ENCODE measurements around the gene PCDHGC4. TPM values are rescaled to one million over a fixed set of nuclear protein-coding genes. Genes with fewer than 3 reads are reported as not detected.

Gene PCDHGC4
- 1 to 10 TPM; 1.4 to 1.7 TPM for total RNA-seq

GRCh38 chr5:141484641-141485311, at the start of gene PCDHGC4:
PCDHGC4 (plus strand) TSS chr5:141485030; CDS start chr5:141485174, 144 bp downstream.

GRCh38 chr5:141475625-141476131, 9.2 kb upstream of the PCDHGC4 start, which contains the start of gene PCDHGC3:
PCDHGC3 (plus strand) TSS chr5:141475966; CDS start chr5:141476117, 151 bp downstream.

GRCh38 chr5:141488591-141489561, 4.0 kb downstream of the PCDHGC4 start, which contains the start of gene PCDHGC5:
PCDHGC5 (plus strand) TSS chr5:141489081; CDS start chr5:141489241, 160 bp downstream.

Other genes with a start within 250 kb of the PCDHGC4 start
- not detected for gene PCDHB15, start 239.6 kb upstream of the PCDHGC4 start, total RNA-seq
- not detected for gene SLC25A2, start 181.0 kb upstream of the PCDHGC4 start, total RNA-seq
- gene TAF7, start 164.2 kb upstream of the PCDHGC4 start, total RNA-seq, result 10 to 100 TPM; 24.8 to 46.6 TPM
- under 1 TPM; under 0.01 TPM for gene PCDHGA1, start 154.5 kb upstream of the PCDHGC4 start, total RNA-seq
- under 1 TPM; 0.67 to 0.69 TPM for gene PCDHGA2, start 146.3 kb upstream of the PCDHGC4 start, total RNA-seq
- under 1 TPM; 0.67 to 0.69 TPM for gene PCDHGA3, start 141.2 kb upstream of the PCDHGC4 start, total RNA-seq
- under 1 TPM; 0.33 to 0.69 TPM for gene PCDHGB1, start 134.9 kb upstream of the PCDHGC4 start, total RNA-seq
- 1 to 10 TPM in 1 of 2 donors, under 1 TPM in 1; 0.67 to 1.0 TPM for gene PCDHGA4, start 130.0 kb upstream of the PCDHGC4 start, total RNA-seq
- gene PCDHGB2, start 125.0 kb upstream of the PCDHGC4 start, total RNA-seq, result 1 to 10 TPM in 1 of 2 donors, under 1 TPM in 1; 0.67 to 1.0 TPM
- gene PCDHGA5, start 120.9 kb upstream of the PCDHGC4 start, total RNA-seq, result under 1 TPM; under 0.01 to 0.69 TPM
- gene PCDHGB3, start 114.8 kb upstream of the PCDHGC4 start, total RNA-seq, result under 1 TPM; 0.69 to 1.00 TPM
- 1 to 10 TPM in 1 of 2 donors, under 1 TPM in 1; 1.00 to 2.1 TPM for gene PCDHGA6, start 111.1 kb upstream of the PCDHGC4 start, total RNA-seq
- gene PCDHGA7, start 102.3 kb upstream of the PCDHGC4 start, total RNA-seq, result 1 to 10 TPM in 1 of 2 donors, under 1 TPM in 1; 0.67 to 1.0 TPM
- 1 to 10 TPM; 5.3 to 5.9 TPM for gene PCDHGB4, start 97.3 kb upstream of the PCDHGC4 start, total RNA-seq
- under 1 TPM; 0.34 to 0.67 TPM for gene PCDHGA8, start 92.4 kb upstream of the PCDHGC4 start, total RNA-seq
- gene PCDHGB5, start 87.1 kb upstream of the PCDHGC4 start, total RNA-seq, result 10 to 100 TPM in 1 of 2 donors, 1 to 10 TPM in 1; 8.7 to 12.0 TPM
- gene PCDHGA9, start 82.3 kb upstream of the PCDHGC4 start, total RNA-seq, result 1 to 10 TPM in 1 of 2 donors, under 1 TPM in 1; 1.00 to 1.4 TPM
- gene PCDHGB6, start 77.0 kb upstream of the PCDHGC4 start, total RNA-seq, result 1 to 10 TPM; 1.4 to 1.7 TPM
- gene PCDHGA10, start 72.0 kb upstream of the PCDHGC4 start, total RNA-seq, result 1 to 10 TPM; 4.5 to 5.0 TPM
- gene PCDHGB7, start 67.4 kb upstream of the PCDHGC4 start, total RNA-seq, result 1 to 10 TPM; 3.7 to 3.8 TPM
- 1 to 10 TPM; 3.7 to 4.8 TPM for gene PCDHGA11, start 64.0 kb upstream of the PCDHGC4 start, total RNA-seq
- 10 to 100 TPM; 28.0 to 36.8 TPM for gene PCDHGA12, start 54.5 kb upstream of the PCDHGC4 start, total RNA-seq
- gene PCDHGC3, start 9.1 kb upstream of the PCDHGC4 start, total RNA-seq, result 10 to 100 TPM; 50.2 to 64.6 TPM
- 1 to 10 TPM; 1.0 to 2.0 TPM for gene PCDHGC5, start 4.1 kb downstream of the PCDHGC4 start, total RNA-seq
- 10 to 100 TPM; 12.4 to 23.3 TPM for gene DIAPH1, start 134.0 kb downstream of the PCDHGC4 start, total RNA-seq
- gene HDAC3, start 151.8 kb downstream of the PCDHGC4 start, total RNA-seq, result 10 to 100 TPM; 47.5 to 50.3 TPM
- 1 to 10 TPM; 4.8 to 7.3 TPM for gene RELL2, start 152.0 kb downstream of the PCDHGC4 start, total RNA-seq
- 10 to 100 TPM; 20.0 to 22.3 TPM for gene FCHSD1, start 166.4 kb downstream of the PCDHGC4 start, total RNA-seq
- 10 to 100 TPM in 1 of 2 donors, 1 to 10 TPM in 1; 7.6 to 10.3 TPM for gene ARAP3, start 197.2 kb downstream of the PCDHGC4 start, total RNA-seq

Measured in melanocyte of skin (primary cell).